Esophagus muscularis mucosa (tissue), 4 donors: ENCODE results near the gene EMILIN1. TPM values are rescaled to one million over a fixed set of nuclear protein-coding genes. Genes with fewer than 3 reads are reported as not detected.

ENCODE experiments used
- DNase-seq: peaks from one replicate; pipeline ENCODE4 v3.0.0-alpha.2; 2017; ENCODE audit errors: extremely low spot score
- H3K27ac ChIP-seq, 4 donors: fragments of 200-600 bp; sonication (generic); replicated peaks in 1 of 4; 1 replicate in 3 of 4; 2 replicates in 1 of 4; pipeline ENCODE4 v1.5.1; 2016 to 2019; ENCODE audit warnings: mild to moderate bottlenecking in 1 of 4
- H3K27me3 ChIP-seq, 4 donors: fragments of 200-600 bp; sonication (generic); one replicate each; pipeline versions ENCODE4 v1.5.1 to v1.6.0; 2016 to 2019
- H3K36me3 ChIP-seq, 4 donors: fragments of 200-600 bp; sonication (generic); one replicate each; pipeline ENCODE4 v1.5.1; 2016 to 2019
- H3K4me1 ChIP-seq, 4 donors: fragments of 200-600 bp; sonication (generic); one replicate each; pipeline ENCODE4 v1.5.1; 2016 to 2019
- H3K4me3 ChIP-seq, 4 donors: fragments of 200-600 bp; sonication (generic); 1 replicate in 2 of 4; 2 replicates in 2 of 4; pipeline ENCODE4 v1.5.1; 2016 to 2019; ENCODE audit warnings: mild to moderate bottlenecking in 4 of 4, moderate library complexity in 1 of 4
- H3K9me3 ChIP-seq, 4 donors: fragments of 200-600 bp; sonication (generic); 1 replicate in 3 of 4; 2 replicates in 1 of 4; pipeline ENCODE4 v1.5.1; 2016 to 2019
- EP300 ChIP-seq: sonication (generic); formaldehyde crosslinking; IDR thresholded peaks from one replicate; pipeline ENCODE4 v1.6.1; 2017; ENCODE audit warnings: antibody characterized with exemption
- POLR2A ChIP-seq: fragments of 450-650 bp; IDR thresholded peaks from one replicate; pipeline ENCODE4 v1.6.1; 2017; ENCODE audit warnings: antibody characterized with exemption, moderate library complexity, mild to moderate bottlenecking, low read depth
- POLR2AphosphoS5 ChIP-seq, 2 donors: sonication (generic); formaldehyde crosslinking; IDR thresholded peaks; one replicate each; pipeline ENCODE4 v1.6.1; 2017; ENCODE audit warnings: antibody characterized with exemption in 2 of 2
- WGBS: methylation state at CpG from one replicate; pipeline ENCODE4 v1.1.5; 2018; 5-methylcytosine and 5-hydroxymethylcytosine counted together
- intact Hi-C: fragments of 100-400 bp; cut with DNase I; formaldehyde crosslinking; loops from one replicate; pipeline ENCODE4 v1.15.1; 2023
- total RNA-seq, 4 donors: library from RNA; depleted of rRNA; stranded (reverse); fragments of >200 nt; gene quantifications; one replicate each; pipeline versions ENCODE4 v1.1.0 to v1.2.1, GENCODE V29; 2016
- TF ChIP-seq, protein P1 (sequence below), 3 experiments: fragments of 200-600 bp in 2 of 3; fragments of 450-650 bp in 1 of 3; sonication (generic) in 2 of 3; IDR thresholded peaks; one replicate each; pipeline ENCODE4 v1.5.1; 2017 to 2019; ENCODE audit warnings: antibody characterized with exemption in 3 of 3, mild to moderate bottlenecking in 2 of 3, moderate library complexity in 1 of 3

Gene EMILIN1
- total RNA-seq, 4 donors from 2014 or later = 126 to 288 (median 168) TPM

- Histone ChIP-seq H3K27me3 (no peaks in the 10 kb centered on the region), H3K9me3 (no peaks in the 10 kb centered on the region), H3K27ac (no peak overlapping the region), H3K4me1 (peaks cover 15 to 39% (median 35%) of the 10 kb centered on the region in 4 donors), H3K36me3 (peaks cover 42 to 71% (median 69%) of the 10 kb centered on the region in 4 donors), H3K4me3 (no peak overlapping the region)
- WGBS = no CpG with 5 or more reads among the region's 6 CpGs
- DNase-seq = no peak
- TF ChIP-seq POLR2AphosphoS5 (IDR thresholded peaks at IDR 0.05) (no peak), POLR2A (no peak), EP300 (no peak)
- TF ChIP-seq, protein P1, sequence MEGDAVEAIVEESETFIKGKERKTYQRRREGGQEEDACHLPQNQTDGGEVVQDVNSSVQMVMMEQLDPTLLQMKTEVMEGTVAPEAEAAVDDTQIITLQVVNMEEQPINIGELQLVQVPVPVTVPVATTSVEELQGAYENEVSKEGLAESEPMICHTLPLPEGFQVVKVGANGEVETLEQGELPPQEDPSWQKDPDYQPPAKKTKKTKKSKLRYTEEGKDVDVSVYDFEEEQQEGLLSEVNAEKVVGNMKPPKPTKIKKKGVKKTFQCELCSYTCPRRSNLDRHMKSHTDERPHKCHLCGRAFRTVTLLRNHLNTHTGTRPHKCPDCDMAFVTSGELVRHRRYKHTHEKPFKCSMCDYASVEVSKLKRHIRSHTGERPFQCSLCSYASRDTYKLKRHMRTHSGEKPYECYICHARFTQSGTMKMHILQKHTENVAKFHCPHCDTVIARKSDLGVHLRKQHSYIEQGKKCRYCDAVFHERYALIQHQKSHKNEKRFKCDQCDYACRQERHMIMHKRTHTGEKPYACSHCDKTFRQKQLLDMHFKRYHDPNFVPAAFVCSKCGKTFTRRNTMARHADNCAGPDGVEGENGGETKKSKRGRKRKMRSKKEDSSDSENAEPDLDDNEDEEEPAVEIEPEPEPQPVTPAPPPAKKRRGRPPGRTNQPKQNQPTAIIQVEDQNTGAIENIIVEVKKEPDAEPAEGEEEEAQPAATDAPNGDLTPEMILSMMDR (IDR thresholded peaks at IDR 0.05) = no peak
- intact Hi-C loops = no loop called here
These were observed 40.4 kb upstream of the EMILIN1 start for GRCh38 chr2:27038012-27038411.

DNA sequence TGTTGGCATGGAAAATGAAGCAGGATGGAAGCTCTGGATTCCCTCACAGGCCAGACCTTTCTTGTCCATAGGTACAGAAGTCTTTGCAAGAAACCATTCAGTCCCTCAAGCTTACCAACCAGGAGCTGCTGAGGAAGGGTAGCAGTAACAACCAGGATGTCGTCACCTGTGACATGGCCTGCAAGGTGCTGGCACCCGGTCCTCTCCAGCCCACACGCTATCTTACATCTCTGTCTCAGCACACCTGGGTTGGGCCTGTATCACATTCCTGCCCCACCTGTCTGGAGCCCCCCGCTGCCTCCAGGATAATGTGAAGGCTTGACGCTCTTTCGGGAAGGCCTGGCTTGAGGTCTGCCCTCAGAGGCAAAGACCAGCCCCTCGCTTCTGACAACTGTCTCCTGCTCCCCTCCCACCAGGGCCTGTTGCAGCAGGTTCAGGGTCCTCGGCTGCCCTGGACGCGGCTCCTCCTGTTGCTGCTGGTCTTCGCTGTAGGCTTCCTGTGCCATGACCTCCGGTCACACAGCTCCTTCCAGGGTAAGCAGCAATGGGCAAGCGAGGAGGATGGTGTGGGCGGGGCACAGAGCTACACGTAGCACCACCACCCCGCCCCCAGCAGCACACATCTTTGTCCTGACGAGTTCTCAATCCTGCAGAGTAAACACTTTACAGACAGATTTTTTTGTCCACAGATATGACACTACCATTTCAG, 39.6 kb upstream of the EMILIN1 start:
- Histone ChIP-seq H3K36me3 (peaks cover 42 to 71% (median 69%) of the 10 kb centered on the region in 4 donors), H3K27ac (no peak overlapping the region), H3K4me1 (peaks cover 11 to 34% (median 28%) of the 10 kb centered on the region in 4 donors), H3K9me3 (no peaks in the 10 kb centered on the region), H3K4me3 (no peak overlapping the region), H3K27me3 (no peaks in the 10 kb centered on the region)
- no peak for DNase-seq
- TF ChIP-seq EP300 = no peak
- TF ChIP-seq POLR2AphosphoS5 (IDR thresholded peaks at IDR 0.05) = no peak
- TF ChIP-seq, protein P1 (IDR thresholded peaks at IDR 0.05) = no peak
- no peak for TF ChIP-seq POLR2A
- intact Hi-C loops = no loop called here
- 80% methylated on average over 15 of the region's 17 CpGs for WGBS

DNA sequence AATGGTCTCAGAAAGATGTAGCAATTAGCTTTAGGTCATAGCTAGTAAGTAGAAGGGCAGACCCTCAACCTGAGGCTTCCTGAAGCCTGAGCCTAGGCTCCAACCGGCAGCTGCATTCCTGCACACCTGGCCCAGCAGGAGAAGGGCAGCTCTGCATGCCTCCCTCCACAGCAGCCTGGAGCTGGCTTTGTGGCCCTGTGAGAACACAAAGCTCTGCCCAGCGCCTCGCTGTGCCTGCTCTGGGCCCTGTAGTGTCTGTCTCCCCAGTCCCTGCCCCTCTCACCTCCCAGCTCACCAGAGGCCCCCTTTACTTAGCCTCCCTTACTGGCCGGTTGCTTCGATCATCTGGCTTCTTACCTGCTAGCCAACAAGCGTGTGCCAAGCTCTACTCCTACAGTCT, 39.0 kb upstream of the EMILIN1 start:
- no peak for TF ChIP-seq POLR2A
- no peak for TF ChIP-seq POLR2AphosphoS5 (IDR thresholded peaks at IDR 0.05)
- TF ChIP-seq, protein P1 (IDR thresholded peaks at IDR 0.05) = no peak
- TF ChIP-seq EP300 = no peak
- intact Hi-C loops = no loop called here
- WGBS = 90% methylated on average over 5 of the region's 6 CpGs
- Histone ChIP-seq H3K4me3 (no peak overlapping the region), H3K36me3 (peaks cover 42 to 71% (median 69%) of the 10 kb centered on the region in 4 donors), H3K27ac (no peak overlapping the region), H3K9me3 (no peaks in the 10 kb centered on the region), H3K4me1 (peaks cover 5 to 27% (median 22%) of the 10 kb centered on the region in 4 donors), H3K27me3 (no peaks in the 10 kb centered on the region)
- DNase-seq = no peak

- 95% methylated on average over 6 of the region's 7 CpGs for WGBS
- Histone ChIP-seq H3K4me1 (peaks cover 3 to 23% (median 17%) of the 10 kb centered on the region in 4 donors), H3K9me3 (no peaks in the 10 kb centered on the region), H3K27ac (no peak overlapping the region), H3K27me3 (no peaks in the 10 kb centered on the region), H3K36me3 (peaks cover 42 to 69% (median 68%) of the 10 kb centered on the region in 4 donors), H3K4me3 (no peak overlapping the region)
- TF ChIP-seq, protein P1 (IDR thresholded peaks at IDR 0.05) = no peak
- TF ChIP-seq POLR2A (no peak), POLR2AphosphoS5 (IDR thresholded peaks at IDR 0.05) (no peak), EP300 (no peak)
- DNase-seq = no peak
- intact Hi-C loops = no loop called here
These were observed 38.5 kb upstream of the EMILIN1 start for GRCh38 chr2:27039871-27040270.

- Histone ChIP-seq H3K4me3 (no peak overlapping the region), H3K4me1 (peaks cover 0 to 19% (median 13%) of the 10 kb centered on the region in 4 donors), H3K9me3 (no peaks in the 10 kb centered on the region), H3K27ac (no peak overlapping the region), H3K27me3 (no peaks in the 10 kb centered on the region), H3K36me3 (peaks cover 42 to 65% (median 64%) of the 10 kb centered on the region in 4 donors)
- no peak for DNase-seq
- intact Hi-C loops = no loop called here
- TF ChIP-seq, protein P1 (IDR thresholded peaks at IDR 0.05) = no peak
- TF ChIP-seq POLR2A (no peak), EP300 (no peak), POLR2AphosphoS5 (IDR thresholded peaks at IDR 0.05) (no peak)
- WGBS = 100% methylated on average over 5 of the region's 8 CpGs
These were observed 38.1 kb upstream of the EMILIN1 start for GRCh38 chr2:27040282-27040681.
